Mucosa of descending colon (tissue), 3 donors: ENCODE measurements around the gene MRPL49. TPM values are rescaled to one million over a fixed set of nuclear protein-coding genes. Genes with fewer than 3 reads are reported as not detected.

ENCODE experiments used
- ATAC-seq: fragments of 200-7000 bp; cut with Tn5 transposase; one replicate; pipeline ENCODE4 v1.9.1; 2020; ENCODE audit warnings: mild to moderate bottlenecking, moderate library complexity
- DNase-seq, 3 donors: peaks; one replicate each; pipeline ENCODE4 v3.0.0-alpha.2; 2020
- H3K36me3 ChIP-seq: fragments of 200-600 bp; one replicate; pipeline ENCODE4 v1.8.0; 2021; ENCODE audit warnings: low read depth, mild to moderate bottlenecking
- H3K4me1 ChIP-seq: fragments of 200-600 bp; one replicate; pipeline ENCODE4 v1.8.0; 2021; ENCODE audit warnings: low read depth, mild to moderate bottlenecking
- H3K4me3 ChIP-seq: fragments of 200-600 bp; one replicate; pipeline ENCODE4 v1.8.0; 2021; ENCODE audit warnings: mild to moderate bottlenecking
- H3K9me3 ChIP-seq: fragments of 200-600 bp; one replicate; pipeline ENCODE4 v1.8.0; 2021; ENCODE audit warnings: mild to moderate bottlenecking
- intact Hi-C, 2 donors: fragments of 100-400 bp; cut with DNase I in 1 of 2; cut with micrococcal nuclease in 1 of 2; formaldehyde crosslinking; loops; one replicate each; pipeline versions ENCODE4 v1.11.0 to v1.11.1; 2022; cut with DNase I, micrococcal nuclease
- total RNA-seq, 3 donors: library from RNA; stranded (reverse); fragmentation: NEBNext Ultra II Directional in 2 of 3; extraction: Animal tissue kit (Norgen Biotek cat#: 25700) in 2 of 3; gene quantifications; one replicate each; pipeline versions ENCODE4 v1.2.1 to v1.2.4, GENCODE V29; 2021 to 2023
- TF ChIP-seq, protein P1 (sequence below): fragments of 200-600 bp; IDR thresholded peaks from one replicate; pipeline ENCODE4 v1.8.0; 2022; ENCODE audit warnings: antibody characterized with exemption, mild to moderate bottlenecking
- donor health status: DM: no; HTN: no; CAD: no; lungs with moderate emphysema.
- donor health status: DM: no; HTN: no; CAD: no.
- donor health status: DM: no; HTN: yes; CAD: no.

MRPL49 gene
- total RNA-seq, 3 donors from 2014 or later = 42.6 to 48.5 (median 45.4) TPM

DNA sequence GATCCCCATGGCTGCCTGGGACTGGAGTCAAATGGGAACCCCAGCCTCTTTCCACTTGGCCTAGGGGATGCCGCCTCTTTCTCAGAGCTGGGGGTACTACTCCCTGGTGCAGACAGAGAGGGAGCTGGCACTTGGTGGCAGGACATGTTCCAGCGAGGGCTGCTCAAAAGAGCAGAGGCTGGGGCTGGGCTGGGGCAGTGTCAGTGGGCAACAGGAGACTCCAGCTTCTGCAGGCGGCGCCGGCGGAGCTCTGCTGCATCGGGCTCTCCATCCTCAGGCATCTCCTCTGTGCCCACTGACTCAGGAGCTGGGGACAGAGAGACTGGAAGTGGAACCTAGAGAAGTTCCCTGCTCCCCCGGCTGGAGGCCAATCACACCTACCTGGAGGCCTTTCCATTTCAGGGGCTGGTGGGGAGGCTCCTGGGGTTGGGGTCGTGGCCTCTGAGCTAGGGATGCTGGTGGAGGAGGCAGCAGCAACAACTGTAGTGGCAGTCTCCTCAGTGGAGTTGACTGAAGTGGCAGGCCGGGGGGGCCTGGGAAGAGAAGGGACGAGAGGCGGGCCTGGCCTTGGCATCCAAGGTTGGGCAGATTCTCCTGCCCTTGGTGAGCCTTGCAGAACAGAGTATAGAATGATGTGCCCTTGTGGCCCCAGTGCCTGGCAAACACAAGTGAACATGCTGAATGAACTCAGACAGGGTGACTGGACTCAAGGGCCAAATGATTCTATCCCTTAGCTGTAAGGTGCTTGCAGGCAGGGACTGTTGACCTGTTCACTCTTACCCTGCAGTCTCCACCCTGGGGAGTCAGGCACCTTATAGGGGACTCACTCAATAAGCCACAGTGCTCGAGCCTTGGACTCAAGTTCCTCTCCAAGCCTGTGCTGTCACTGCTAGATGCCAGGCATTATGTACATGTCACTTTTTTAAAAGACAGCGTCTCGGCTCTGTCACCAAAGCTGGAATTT, 6.3 kb downstream of the MRPL49 start:
- ATAC-seq = no peak
- Histone ChIP-seq H3K9me3 (no peaks in the 10 kb centered on the region), H3K4me1 (peaks cover 16% of the 10 kb centered on the region), H3K4me3 (no peak overlapping the region), H3K36me3 (peaks cover 31% of the 10 kb centered on the region)
- TF ChIP-seq, protein P1, sequence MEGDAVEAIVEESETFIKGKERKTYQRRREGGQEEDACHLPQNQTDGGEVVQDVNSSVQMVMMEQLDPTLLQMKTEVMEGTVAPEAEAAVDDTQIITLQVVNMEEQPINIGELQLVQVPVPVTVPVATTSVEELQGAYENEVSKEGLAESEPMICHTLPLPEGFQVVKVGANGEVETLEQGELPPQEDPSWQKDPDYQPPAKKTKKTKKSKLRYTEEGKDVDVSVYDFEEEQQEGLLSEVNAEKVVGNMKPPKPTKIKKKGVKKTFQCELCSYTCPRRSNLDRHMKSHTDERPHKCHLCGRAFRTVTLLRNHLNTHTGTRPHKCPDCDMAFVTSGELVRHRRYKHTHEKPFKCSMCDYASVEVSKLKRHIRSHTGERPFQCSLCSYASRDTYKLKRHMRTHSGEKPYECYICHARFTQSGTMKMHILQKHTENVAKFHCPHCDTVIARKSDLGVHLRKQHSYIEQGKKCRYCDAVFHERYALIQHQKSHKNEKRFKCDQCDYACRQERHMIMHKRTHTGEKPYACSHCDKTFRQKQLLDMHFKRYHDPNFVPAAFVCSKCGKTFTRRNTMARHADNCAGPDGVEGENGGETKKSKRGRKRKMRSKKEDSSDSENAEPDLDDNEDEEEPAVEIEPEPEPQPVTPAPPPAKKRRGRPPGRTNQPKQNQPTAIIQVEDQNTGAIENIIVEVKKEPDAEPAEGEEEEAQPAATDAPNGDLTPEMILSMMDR = no peak
- intact Hi-C loops = no loop called here
- peak in 1 of 3 donors; percentile 18 for DNase-seq

DNA sequence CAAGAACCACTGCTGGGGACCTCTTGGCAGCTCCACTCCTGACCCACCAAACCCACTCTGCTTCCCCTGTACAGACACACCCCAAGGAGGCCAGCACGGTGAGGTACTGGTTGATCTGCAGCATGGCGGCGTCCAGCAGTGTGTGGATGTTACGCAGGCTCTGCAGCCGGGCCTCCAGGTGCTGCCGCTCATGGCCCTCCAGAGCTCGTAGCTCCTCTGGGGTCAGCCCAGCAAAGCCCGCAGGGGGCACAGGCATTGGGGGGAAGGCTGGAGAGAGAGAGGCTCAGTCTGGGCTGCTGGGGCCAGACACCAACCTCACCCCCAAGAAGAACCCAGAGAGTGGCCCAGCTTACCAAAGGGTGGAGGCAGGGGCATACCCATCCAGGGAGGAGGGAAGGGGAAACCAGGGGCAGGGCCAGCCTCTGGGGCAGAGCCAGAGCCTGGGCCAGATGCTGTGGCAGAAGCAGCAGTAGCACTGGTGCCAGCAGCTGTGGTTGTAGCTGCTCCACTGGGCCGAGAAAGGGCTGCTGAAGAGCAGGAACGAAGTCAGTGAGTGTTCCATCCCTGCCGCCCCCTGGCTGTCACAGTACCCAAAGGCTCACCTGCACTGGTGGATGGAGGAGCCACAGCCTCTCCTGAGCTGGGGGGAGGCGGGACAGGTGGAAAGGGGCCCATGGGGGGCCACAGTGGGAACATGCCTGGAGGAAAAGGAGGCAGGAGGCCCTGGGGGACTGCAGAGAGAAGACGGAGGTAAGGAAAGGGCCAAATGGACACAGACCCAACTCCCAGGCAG, 7.7 kb downstream of the MRPL49 start:
- intact Hi-C loops = no loop called here
- Histone ChIP-seq H3K36me3 (peaks cover 31% of the 10 kb centered on the region), H3K4me1 (peaks cover 13% of the 10 kb centered on the region), H3K9me3 (no peaks in the 10 kb centered on the region), H3K4me3 (no peak overlapping the region)
- TF ChIP-seq, protein P1 = no peak
- ATAC-seq (no peak), DNase-seq (peak in 1 of 3 donors; percentile 25)

DNA sequence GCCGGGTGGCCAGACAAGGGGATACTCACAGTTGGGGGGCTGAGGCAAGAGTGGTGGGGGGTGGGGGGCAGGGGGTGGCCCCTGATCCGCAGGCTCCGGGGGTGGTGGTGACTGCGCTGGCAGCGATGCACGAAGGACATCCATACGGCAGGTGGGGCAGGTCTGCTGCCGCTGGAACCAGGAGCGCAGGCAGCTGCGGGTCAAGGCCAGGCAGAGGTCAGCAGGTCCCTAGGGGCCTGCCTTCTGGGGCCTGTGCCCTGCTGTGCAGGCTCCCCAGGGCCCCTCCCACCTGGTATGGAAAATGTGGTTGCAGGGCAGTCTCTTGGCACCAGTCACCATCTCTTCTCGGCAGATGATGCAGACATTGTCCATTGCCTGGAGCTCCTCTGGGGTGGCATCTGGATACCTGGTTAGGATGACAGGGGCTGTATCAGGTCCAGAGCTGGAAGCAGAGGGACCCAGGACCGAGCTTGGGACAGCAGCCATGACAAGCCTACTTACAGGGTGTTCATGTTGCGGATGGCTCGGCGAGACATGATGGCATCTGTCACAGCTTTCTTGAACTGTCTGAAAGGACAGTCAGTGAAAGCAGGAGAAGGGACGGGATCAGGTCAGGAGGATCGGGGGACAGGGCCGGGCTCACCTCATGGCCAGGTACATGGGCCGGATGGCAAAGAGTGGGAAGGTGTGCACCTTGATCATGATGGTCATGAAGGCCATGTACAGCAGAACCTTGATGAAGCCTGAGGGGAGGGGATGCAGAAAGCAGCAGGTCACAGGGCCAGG, 8.7 kb downstream of the MRPL49 start:
- H3K36me3 ChIP-seq = peaks cover 31% of the 10 kb centered on the region

DNA sequence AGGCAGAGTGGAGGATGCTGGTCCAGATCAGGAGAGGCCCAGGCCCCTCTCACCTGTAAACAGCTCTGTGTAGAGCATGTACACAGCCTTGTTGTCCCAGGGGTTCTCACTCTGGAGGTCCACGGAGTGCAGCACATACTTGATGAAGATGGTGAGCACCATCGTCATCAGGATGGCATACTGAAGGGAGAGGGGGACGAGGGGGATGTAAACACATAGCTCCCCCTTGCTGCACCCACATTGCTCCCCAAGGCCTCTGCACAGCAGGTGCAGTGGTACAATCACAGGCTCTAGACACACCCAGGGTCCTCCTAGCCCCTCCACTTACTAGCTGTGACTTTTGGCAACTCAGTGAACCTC, 9.3 kb downstream of the MRPL49 start:
- intact Hi-C loops = no loop called here
- Histone ChIP-seq H3K4me1 (peaks cover 22% of the 10 kb centered on the region), H3K36me3 (peaks cover 27% of the 10 kb centered on the region), H3K9me3 (no peaks in the 10 kb centered on the region), H3K4me3 (no peak overlapping the region)
- DNase-seq = no peak
- TF ChIP-seq, protein P1 = no peak
- no peak for ATAC-seq

More for the DNA sequence above, 8.7 kb downstream of the MRPL49 start:
- intact Hi-C loops = no loop called here
- TF ChIP-seq, protein P1 = no peak
- peaks cover 19% of the 10 kb centered on the region for H3K4me1 ChIP-seq
- no peaks in the 10 kb centered on the region for H3K9me3 ChIP-seq
- no peak overlapping the region for H3K4me3 ChIP-seq
- peak in 1 of 3 donors; percentile 25 for DNase-seq
- ATAC-seq = no peak

DNA sequence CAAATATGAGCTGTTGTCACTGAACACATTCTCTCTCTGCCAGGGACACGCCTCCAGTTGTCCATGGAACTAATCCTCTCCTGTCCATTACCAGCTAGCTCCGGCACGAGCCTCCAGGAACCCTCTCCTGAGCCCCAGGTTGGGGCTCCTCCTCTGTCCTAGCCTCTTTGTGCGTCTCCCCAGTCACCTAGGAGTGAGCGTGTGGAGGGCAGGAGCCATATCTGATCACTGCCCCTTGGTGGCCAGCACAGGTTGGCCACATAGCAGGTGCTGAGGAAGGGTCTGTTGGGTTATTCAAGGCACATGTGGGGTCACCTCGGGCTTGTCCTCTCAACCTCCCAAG, 9.7 kb downstream of the MRPL49 start:
- Histone ChIP-seq H3K9me3 (no peaks in the 10 kb centered on the region), H3K36me3 (peaks cover 22% of the 10 kb centered on the region), H3K4me1 (peaks cover 22% of the 10 kb centered on the region), H3K4me3 (no peak overlapping the region)
- DNase-seq (no peak), ATAC-seq (no peak)
- TF ChIP-seq, protein P1 = no peak
- intact Hi-C loops = no loop called here
